Stimulated activated CD4-positive, alpha-beta T cell treated with anti-CD3 and anti-CD28 coated beads, Interleukin-12 subunit alpha, Interleukin-12 subunit beta, amount 100 ng/mL, for 4 hours (primary cell): Measurements from ENCODE around the gene ZNF692.
A peak's percentile ranks its signal among the peaks of the same experiment; 100 is the strongest.
"Not testable (repeated sequence)": the region's sequence is repeated elsewhere in the genome, so short reads cannot be mapped to it uniquely, and the experiment has no call there.

ENCODE experiments used
- DNase-seq: peaks from one replicate; pipeline ENCODE4 v3.0.0-alpha.2; 2020

ZNF692 gene

DNA sequence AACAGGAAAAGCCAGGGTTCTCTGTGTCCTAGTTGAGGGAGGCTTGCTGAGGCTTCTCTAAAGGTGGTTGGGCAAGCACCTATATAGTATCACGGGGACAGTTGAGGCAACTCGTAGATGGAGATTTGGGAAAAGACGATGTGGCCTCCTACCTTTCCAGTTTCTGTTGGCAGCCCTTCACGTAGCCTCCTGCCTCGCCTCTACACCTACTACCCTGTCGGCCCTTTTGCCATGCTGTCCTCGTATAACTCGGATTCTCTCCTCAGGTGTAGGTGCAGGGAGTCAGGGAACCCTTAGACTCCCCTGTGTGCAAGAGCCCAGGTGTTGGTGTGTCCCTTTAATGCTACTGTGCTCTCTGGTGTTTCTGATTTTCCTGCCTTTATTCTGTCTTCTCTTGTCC is 10.3 kb downstream of the ZNF692 start:
- no peak for DNase-seq

DNA sequence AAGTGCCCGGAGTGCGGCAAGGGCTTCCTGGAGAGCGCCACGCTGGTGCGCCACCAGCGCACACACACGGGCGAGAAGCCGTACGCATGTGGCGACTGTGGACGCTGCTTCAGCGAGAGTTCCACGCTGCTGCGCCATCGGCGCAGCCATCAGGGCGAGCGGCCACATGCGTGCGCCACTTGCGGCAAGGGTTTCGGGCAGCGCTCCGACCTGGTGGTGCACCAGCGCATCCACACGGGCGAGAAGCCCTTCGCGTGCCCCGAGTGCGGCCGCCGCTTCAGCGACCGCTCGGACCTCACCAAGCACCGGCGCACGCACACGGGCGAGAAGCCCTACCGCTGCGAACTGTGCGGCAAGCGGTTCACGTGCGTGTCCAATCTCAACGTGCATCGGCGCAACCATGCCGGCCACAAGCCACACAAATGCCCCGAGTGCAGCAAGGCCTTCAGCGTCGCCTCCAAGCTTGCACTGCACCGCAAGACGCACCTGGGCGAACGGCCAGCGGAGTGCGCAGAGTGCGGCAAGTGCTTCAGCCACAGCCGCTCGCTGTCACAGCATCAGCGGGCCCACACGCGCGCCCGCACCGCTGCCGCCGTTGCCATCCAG is 10.8 kb downstream of the ZNF692 start:
- no peak for DNase-seq

- DNase-seq = no peak
Measured at GRCh38 chr1:248847181-248847955, 11.5 kb downstream of the ZNF692 start.

- DNase-seq = no peak
Measured at GRCh38 chr1:248844526-248844925, 14.4 kb downstream of the ZNF692 start.

DNA sequence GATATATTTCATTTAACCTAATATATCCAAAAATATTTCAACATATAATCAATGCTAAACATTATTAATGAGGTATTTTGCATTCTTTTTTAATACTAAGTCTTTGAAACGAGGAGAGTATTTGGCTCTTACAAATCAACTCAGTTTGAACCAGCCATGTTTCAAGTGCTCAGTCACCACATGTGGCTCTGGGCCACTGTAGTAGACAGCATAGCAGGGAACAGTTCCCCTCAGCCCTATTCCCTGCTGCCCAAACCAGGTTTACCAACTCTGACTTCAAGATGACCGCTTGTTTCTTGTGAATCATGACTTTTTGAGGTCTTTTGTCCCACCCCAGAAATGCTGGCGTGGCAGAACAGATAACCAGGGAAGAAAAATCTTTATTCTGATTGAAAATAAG is 15.2 kb downstream of the ZNF692 start:
- no peak for DNase-seq

DNA sequence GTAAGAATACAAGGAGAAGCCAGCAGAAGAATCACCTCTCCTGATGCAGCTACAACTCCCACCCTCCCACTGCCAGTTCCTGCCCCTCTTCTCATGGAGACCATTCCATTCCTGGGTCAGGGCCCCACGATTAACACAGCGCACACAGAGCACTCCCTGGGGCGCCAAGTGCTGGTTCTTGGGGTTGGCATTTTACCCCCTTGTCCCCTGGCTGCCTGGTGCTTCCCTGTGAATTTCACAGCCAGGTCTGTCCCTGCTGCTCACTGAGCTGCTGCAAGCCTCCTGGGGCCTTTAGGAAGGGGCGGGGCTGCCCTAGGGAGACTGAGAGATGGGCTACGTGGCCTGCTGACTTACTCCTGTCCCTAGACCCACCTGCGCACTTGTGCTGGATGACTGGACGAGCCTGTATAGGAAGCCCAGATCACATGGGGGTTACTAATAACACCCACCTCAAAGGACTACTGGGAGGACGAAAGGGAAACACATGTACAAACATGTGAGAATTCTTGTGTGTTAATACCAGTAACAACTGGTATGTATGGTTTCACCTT is 16.0 kb downstream of the ZNF692 start:
- DNase-seq = no peak

- DNase-seq = no peak
Measured at GRCh38 chr1:248841702-248842395, 17.0 kb downstream of the ZNF692 start.

DNA sequence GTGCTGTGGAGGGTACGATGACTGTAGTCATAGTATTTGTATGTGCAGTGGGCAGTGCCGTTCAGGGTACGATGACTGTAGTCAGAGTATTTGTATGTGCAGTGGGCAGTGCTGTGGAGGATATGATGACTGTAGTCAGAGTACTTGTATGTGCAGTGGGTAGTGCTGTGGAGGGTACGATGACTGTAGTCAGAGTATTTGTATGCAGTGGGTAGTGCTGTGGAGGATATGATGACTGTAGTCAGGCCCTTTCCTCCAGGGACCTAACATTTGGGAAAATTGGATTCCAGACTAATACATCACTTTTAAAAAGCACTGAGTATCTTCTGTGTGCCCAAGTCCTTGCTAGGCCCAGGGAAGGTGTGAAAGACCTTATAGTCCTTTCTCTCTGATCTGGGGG is 17.9 kb downstream of the ZNF692 start:
- DNase-seq = no peak

GRCh38 chr1:248839168-248839555 is 19.7 kb downstream of the ZNF692 start:
- DNase-seq = no peak

DNA sequence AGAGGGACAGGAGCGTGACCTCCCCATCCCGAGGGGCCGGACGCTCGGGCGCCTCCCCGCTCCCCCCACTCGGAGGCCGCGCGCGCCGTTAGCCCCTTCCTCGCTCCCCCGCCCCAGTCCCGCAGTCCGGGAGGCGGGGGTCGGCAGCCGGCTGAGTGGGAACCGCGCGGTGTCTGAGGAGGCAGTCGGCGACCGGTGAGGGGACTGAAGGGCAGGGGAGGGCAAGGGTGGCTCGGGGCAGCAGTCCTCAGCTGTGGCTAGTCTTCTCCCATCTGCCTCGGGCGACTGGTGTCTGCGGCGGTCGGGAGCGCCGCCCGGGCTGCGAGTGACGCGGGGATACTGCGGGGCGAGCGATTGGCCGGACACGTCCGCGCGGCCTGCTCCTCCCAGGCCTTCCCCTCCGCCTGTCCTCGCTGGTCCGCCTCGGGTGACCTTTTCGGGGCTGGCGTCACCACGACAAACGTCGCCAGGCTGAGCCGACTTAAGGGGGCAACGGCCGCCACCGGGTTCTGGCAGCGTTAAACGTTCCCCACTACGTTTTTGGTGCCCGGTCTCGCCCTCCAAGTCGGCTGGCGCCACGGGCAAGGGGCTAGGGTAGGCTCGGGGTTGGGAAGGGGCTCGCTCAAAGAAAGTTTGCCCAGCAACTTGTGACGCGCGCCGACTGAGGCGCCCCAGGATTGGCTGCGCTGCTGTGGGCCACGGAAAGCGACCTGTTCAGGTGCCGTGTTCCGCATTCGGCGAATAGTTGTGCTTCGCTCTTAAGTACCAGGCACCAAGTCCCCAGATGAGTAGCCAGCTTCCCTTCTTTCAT is 20.3 kb downstream of the ZNF692 start:
- peak; percentile 83 for DNase-seq

- peak; percentile 90 for DNase-seq
Measured at GRCh38 chr1:248837781-248838356, 21.0 kb downstream of the ZNF692 start, which contains the start of gene ZNF672. Gene ZNF672 (plus strand): TSS chr1:248838224. CDS start chr1:248847275, 9,051 bp downstream.

DNA sequence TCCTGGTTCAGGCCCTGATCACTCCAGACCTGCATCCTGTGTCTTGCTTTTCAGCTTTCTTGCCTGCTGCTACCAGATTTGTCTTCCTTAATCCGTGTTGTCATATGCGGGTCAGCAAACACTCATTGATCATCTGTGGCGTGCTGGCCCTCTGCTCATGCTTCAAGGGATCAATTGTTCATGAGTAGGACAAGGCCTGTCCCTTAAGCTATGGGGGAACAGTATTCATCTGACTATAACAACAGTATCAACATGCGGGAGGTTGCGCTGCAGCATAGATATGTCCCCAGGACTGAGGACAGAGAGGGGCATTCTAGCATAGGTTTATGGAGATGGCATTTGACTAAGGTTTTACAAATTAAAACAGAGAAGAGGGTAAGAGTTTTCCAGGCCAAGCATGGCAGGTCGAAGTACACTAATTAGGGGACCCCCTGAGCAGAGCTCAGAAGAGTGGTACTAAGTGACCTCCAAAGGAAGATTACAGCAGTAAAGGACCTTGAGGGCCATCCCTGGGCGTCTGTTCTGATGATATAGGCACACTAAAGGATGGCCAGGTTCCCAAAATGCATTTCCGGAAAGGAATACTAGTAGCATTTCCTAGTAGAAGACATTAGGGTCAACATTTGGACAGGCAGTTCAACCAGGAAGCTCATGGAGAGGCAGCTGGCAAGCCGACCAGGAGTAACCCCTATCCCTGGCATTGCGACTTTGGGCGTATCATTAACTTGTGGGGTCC is 21.7 kb downstream of the ZNF692 start:
- no peak for DNase-seq

DNA sequence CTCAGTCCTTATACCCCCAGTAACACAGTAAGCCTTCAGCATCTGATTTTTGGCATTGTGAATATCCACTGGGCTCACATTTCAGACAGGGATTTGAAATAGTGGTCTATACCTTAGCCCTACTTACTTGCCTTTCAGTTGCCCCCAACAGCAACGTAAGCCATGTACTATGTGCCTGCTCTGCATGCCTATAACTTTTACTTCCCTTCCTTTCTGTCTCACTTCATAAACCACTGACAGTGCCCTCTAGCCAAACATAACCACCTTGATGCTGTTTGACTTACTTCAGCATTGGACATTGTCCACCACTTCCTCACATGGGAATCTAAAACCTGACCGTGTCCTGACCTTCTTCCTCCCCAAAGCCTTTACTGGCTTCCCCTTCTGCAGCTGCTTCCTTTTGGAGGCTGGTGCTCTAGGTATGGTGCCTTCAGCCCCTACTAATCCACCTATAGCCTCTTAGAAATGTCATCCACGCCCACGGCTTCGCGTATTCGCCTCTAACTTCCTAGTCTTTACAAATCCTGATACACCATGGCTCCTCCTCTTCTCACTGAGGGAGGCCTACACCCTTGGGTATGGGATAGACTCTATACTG is 24.4 kb downstream of the ZNF692 start:
- no peak for DNase-seq

DNA sequence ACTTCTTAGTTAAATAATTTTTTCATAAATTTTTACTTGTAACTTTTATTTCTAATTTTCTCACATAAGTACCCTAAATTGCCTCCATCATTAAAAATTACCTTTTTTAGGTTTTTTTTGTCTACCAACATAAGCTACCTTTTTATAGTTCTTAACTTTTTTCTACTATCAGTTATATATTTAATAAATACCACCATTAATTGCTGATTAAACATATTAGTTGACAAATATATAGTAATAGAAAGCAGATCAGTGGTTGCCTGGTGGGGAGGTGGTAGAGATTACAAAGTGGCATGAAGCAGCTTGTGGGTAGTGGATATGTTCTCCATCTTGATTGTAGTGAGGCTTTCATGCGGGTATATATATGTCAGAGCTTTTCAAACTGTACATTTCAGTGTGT is 27.0 kb downstream of the ZNF692 start:
- no peak for DNase-seq

DNA sequence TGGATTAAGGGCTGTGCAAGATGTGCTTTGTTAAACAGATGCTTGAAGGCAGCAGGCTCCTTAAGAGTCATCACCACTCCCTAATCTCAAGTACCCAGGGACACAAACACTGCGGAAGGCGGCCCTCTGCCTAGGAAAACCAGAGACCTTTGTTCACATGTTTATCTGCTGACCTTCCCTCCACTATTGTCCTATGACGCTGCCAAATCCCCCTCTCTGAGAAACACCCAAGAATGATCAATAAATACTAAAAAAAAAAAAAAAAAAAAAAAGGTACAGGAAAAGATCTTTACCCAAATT is 28.2 kb downstream of the ZNF692 start:
- DNase-seq = not testable (repeated sequence)

- no peak for DNase-seq
Measured at GRCh38 chr1:248828845-248829244, 30.0 kb downstream of the ZNF692 start.

GRCh38 chr1:248825909-248826760 is 32.8 kb downstream of the ZNF692 start, which contains the start of gene SH3BP5L:
Gene SH3BP5L (minus strand): TSS chr1:248825915. CDS start chr1:248824935, 980 bp downstream.
- peak; percentile 82 for DNase-seq

- no peak for DNase-seq
Measured at GRCh38 chr1:248825573-248825908, 33.3 kb downstream of the ZNF692 start.

DNA sequence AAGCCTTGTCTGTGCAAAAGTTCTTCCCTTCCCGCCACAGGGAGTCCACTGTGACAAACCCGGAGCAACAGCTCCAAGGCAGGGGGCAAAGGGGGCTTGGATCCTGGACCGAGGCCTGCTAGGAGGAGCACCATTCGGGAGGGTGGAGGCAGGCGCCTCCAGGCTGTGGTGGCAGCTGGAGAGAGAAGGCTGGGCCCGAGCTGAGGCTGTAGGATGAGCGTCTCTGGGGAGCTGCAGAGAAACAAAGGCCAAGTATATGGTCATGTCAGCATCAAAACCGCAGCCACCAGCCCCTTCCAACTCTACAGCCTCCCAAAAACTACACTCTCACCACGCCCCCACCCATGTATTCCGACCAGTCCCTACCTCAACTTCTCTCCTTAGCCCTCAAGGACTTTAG is 33.7 kb downstream of the ZNF692 start:
- DNase-seq = no peak

DNA sequence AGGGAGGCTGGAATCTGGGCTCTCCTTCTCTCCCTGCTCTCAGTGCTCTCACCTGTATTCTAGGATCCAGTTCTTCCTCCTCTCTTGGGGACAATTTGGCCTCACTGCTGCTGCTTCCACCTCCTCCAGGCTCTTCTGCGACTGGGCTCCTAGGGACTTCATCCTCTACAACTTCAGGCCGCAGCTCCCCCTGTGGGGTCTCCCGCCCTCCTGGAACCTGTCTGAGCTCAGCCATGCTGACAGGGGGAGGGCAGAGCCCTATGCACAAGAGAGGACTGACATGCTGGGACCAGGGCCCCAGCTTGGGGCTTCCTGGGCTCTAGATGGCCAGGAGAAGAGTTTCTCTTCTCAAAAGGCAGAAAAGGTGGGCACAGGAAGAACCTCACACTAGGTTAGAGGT is 34.2 kb downstream of the ZNF692 start:
- no peak for DNase-seq

GRCh38 chr1:248824301-248824700 is 34.6 kb downstream of the ZNF692 start:
- DNase-seq = no peak
